K562 (cell line): ENCODE results near the gene NUP210. TPM values are rescaled to one million over a fixed set of nuclear protein-coding genes. Genes with fewer than 3 reads are reported as not detected.

Source experiments
- ARID1B ChIP-seq: fragments of 450-650 bp; IDR thresholded peaks from 2 replicates; pipeline ENCODE4 v1.6.1; 2016; ENCODE audit warnings: antibody characterized with exemption, mild to moderate bottlenecking, inconsistent platforms
- ARID3A ChIP-seq: IDR thresholded peaks from 2 replicates; pipeline ENCODE4 v1.6.1; 2012; ENCODE audit warnings: low read depth, low read length, improper control_type of control experiment, borderline replicate concordance
- EHMT2 ChIP-seq: fragments of 450-650 bp; IDR thresholded peaks from 2 replicates; pipeline ENCODE4 v1.6.1; 2018; ENCODE audit warnings: antibody characterized with exemption
- FIP1L1 ChIP-seq: fragments of 200-400 bp; formaldehyde crosslinking; IDR thresholded peaks from 2 replicates; pipeline ENCODE4 v1.6.1; 2018; ENCODE audit warnings: mild to moderate bottlenecking, low read depth, low read length; ENCODE audit not compliant: poor library complexity, severe bottlenecking
- FOXK1 ChIP-seq: sonication (generic); formaldehyde crosslinking; IDR thresholded peaks from 2 replicates; pipeline ENCODE4 v1.8.0; 2022; ENCODE audit warnings: missing genetic modification reagents, mild to moderate bottlenecking, borderline replicate concordance
- HES1 ChIP-seq: fragments of 450-650 bp; IDR thresholded peaks from 2 replicates; pipeline ENCODE4 v1.6.1; 2016; ENCODE audit warnings: low read depth, mild to moderate bottlenecking, moderate library complexity
- ILF3 ChIP-seq: fragments of 450-650 bp; IDR thresholded peaks from 2 replicates; pipeline ENCODE4 v1.6.1; 2018; ENCODE audit warnings: antibody characterized with exemption, mild to moderate bottlenecking, moderate library complexity, borderline replicate concordance
- MAFG ChIP-seq: fragments of 450-650 bp; conservative IDR thresholded peaks from 2 replicates; pipeline ENCODE4 v1.6.1; 2016; ENCODE audit warnings: missing genetic modification characterization, missing compliant biosample characterization
- MAFK ChIP-seq: IDR thresholded peaks from 2 replicates; pipeline ENCODE4 v1.6.1; 2011; ENCODE audit warnings: low read length, improper control_type of control experiment
- NR4A1 ChIP-seq, 2 experiments: fragments of 250-450 bp in 1 of 2; fragments of 450-650 bp in 1 of 2; sonication (Bioruptor Pico) in 1 of 2; IDR thresholded peaks; 2 replicates each; pipeline versions ENCODE4 v1.4.0 to v1.6.1; 2016 to 2020; ENCODE audit warnings: mild to moderate bottlenecking in 2 of 2, missing compliant biosample characterization in 1 of 2, missing genetic modification characterization in 1 of 2, moderate library complexity in 1 of 2
- PHB ChIP-seq: fragments of 250-450 bp; sonication (Bioruptor Pico); IDR thresholded peaks from 2 replicates; pipeline ENCODE4 v1.5.0; 2021
- SP2 ChIP-seq: IDR thresholded peaks from 2 replicates; pipeline ENCODE4 v1.6.1; 2011; ENCODE audit warnings: mild to moderate bottlenecking, low read depth, low read length, moderate library complexity; ENCODE audit not compliant: poor library complexity, severe bottlenecking; ENCODE audit errors: extremely low read depth
- TAF1 ChIP-seq: IDR thresholded peaks from 2 replicates; pipeline ENCODE4 v1.6.1; 2011; ENCODE audit warnings: mild to moderate bottlenecking, low read length, moderate library complexity; ENCODE audit not compliant: insufficient read depth, control insufficient read depth, severe bottlenecking; ENCODE audit errors: extremely low read depth
- ZBTB2 ChIP-seq: fragments of 450-650 bp; IDR thresholded peaks from 2 replicates; pipeline ENCODE4 v1.6.1; 2016; ENCODE audit warnings: antibody characterized with exemption
- ZNF134 ChIP-seq: fragments of 250-450 bp; sonication (Bioruptor Pico); conservative IDR thresholded peaks from 2 replicates; pipeline ENCODE4 v1.4.0; 2020
- ZNF232 ChIP-seq: sonication (generic); formaldehyde crosslinking; IDR thresholded peaks from 2 replicates; pipeline ENCODE4 v1.8.0; 2022; ENCODE audit warnings: mild to moderate bottlenecking, missing genetic modification reagents
- ZNF316 ChIP-seq: fragments of 450-650 bp; IDR thresholded peaks from 2 replicates; pipeline ENCODE4 v1.6.1; 2016
- ZNF639 ChIP-seq, 2 experiments: fragments of 200-800 bp in 1 of 2; sonication (Bioruptor generic) in 1 of 2; sonication (generic) in 1 of 2; formaldehyde crosslinking in 1 of 2; IDR thresholded peaks in 1 of 2; conservative IDR thresholded peaks in 1 of 2; 2 replicates each; pipeline versions ENCODE4 v1.5.0 to v1.6.1; 2016 to 2020; ENCODE audit warnings: missing compliant biosample characterization in 1 of 2, missing genetic modification characterization in 1 of 2, missing genetic modification reagents in 1 of 2
- ZNF79 ChIP-seq: fragments of 250-450 bp; sonication (Bioruptor Pico); IDR thresholded peaks from 2 replicates; pipeline ENCODE4 v1.4.0; 2020; ENCODE audit warnings: low read depth, mild to moderate bottlenecking, moderate library complexity
- polyA plus RNA-seq, 8 experiments: library from polyadenylated mRNA; depleted of rRNA in 4 of 8; stranded (reverse) in 5 of 8; unstranded in 3 of 8; fragments of >200 nt; fragmentation: Nextera tagmentation in 2 of 8; fragmentation: Illumina TruSeq in 1 of 8; extraction: Ambion mirVana in 2 of 8; extraction: Trizol in 1 of 8; gene quantifications; 2 replicates each; pipeline versions ENCODE4 v1.2.1 to v1.2.3, GENCODE V29; 2011 to 2014; ENCODE audit warnings: inconsistent platforms in 1 of 8, missing spikeins in 1 of 8
- total RNA-seq, 7 experiments: library from RNA; depleted of rRNA in 6 of 7; stranded (reverse); fragments of >200 nt in 6 of 7; fragmentation: Illumina TruSeq in 2 of 7; extraction: Trizol in 2 of 7; gene quantifications; 2 replicates each; pipeline versions ENCODE4 v1.2.1 to v1.2.3, GENCODE V29; 2011 to 2021; ENCODE audit warnings: low replicate concordance in 1 of 7
- TF ChIP-seq, protein P1 (sequence below): sonication (generic); formaldehyde crosslinking; IDR thresholded peaks from 2 replicates; pipeline ENCODE4 v1.9.0; 2022; ENCODE audit warnings: mild to moderate bottlenecking, missing genetic modification reagents
- TF ChIP-seq, protein P2 (sequence below), 2 experiments: fragments of 450-650 bp in 1 of 2; sonication (generic) in 1 of 2; formaldehyde crosslinking in 1 of 2; IDR thresholded peaks in 1 of 2; conservative IDR thresholded peaks in 1 of 2; 2 replicates each; pipeline versions ENCODE4 v1.6.1 to v1.8.1; 2016 to 2023; ENCODE audit warnings: mild to moderate bottlenecking in 2 of 2, moderate library complexity in 2 of 2, inconsistent platforms in 1 of 2, missing genetic modification reagents in 1 of 2

NUP210 gene
- total and polyA plus RNA-seq, 9 of the 15 experiments (the other 6 are each of a cell fraction or from before 2014, with no cell fraction given): 1.2 to 138 (median 44.0) TPM

DNA sequence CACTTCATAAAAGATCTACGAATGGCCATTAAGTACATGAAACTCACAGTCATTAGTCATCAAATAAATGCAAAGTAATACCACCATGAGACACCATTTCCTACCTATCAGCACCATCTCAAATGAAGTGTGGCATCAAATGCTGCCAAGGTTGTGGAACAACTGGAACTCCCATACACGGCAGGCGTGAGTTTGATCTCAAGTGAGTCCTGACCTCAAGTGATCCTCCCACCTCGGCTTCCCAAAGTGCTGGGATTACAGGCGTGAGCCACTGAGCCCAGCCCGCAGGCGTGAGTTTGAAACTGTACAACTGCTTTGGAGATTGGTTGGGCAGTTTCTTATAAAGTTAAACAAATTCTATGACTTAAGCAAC is 31.2 kb upstream of the NUP210 start (continued):
- TF ChIP-seq HES1 (no peak), FOXK1 (CRISPR knock-in tag) (peak; percentile 59; the same call in 1 of the 2 replicates), ARID3A (no peak), MAFG (tag) (peak; percentile 72), FIP1L1 (no peak), TAF1 (no peak), SP2 (no peak), PHB (CRISPR knock-in tag) (no peak), EHMT2 (no peak; the same call in 1 of the 2 replicates), MAFK (no peak), ILF3 (no peak), ZNF79 (CRISPR knock-in tag) (no peak), ZNF134 (CRISPR knock-in tag) (no peak), ZNF639 (CRISPR knock-in tag; conservative IDR thresholded peaks at IDR 0.05 in 1 of 2, IDR thresholded peaks at IDR 0.05 in 1 of 2) (no peak), ZNF316 (peak; percentile 90), ZBTB2 (peak; percentile 71; the same call in 1 of the 2 replicates), NR4A1 (CRISPR knock-in tag; IDR thresholded peaks at IDR 0.05) (no peak), NR4A1 (tag; IDR thresholded peaks at IDR 0.05) (peak; percentile 44; the same call in 1 of the 2 replicates), ARID1B (peak; percentile 55; the same call in 1 of the 2 replicates), ZNF232 (CRISPR knock-in tag) (0 out of 2 replicates have a peak, but pooled peaks have one; percentile 54)
- TF ChIP-seq, protein P1, sequence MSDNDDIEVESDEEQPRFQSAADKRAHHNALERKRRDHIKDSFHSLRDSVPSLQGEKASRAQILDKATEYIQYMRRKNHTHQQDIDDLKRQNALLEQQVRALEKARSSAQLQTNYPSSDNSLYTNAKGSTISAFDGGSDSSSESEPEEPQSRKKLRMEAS: peak; percentile 44; the same call in 1 of the 2 replicates
- TF ChIP-seq, protein P2, sequence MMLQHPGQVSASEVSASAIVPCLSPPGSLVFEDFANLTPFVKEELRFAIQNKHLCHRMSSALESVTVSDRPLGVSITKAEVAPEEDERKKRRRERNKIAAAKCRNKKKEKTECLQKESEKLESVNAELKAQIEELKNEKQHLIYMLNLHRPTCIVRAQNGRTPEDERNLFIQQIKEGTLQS (IDR thresholded peaks at IDR 0.05): no peak
- TF ChIP-seq, protein P2 (CRISPR knock-in tag; conservative IDR thresholded peaks at IDR 0.05): 0 out of 2 replicates have a peak, but pooled peaks have one; percentile 28
